ENCODE measurements around the gene RRP12.

The RRP12 gene

DNA sequence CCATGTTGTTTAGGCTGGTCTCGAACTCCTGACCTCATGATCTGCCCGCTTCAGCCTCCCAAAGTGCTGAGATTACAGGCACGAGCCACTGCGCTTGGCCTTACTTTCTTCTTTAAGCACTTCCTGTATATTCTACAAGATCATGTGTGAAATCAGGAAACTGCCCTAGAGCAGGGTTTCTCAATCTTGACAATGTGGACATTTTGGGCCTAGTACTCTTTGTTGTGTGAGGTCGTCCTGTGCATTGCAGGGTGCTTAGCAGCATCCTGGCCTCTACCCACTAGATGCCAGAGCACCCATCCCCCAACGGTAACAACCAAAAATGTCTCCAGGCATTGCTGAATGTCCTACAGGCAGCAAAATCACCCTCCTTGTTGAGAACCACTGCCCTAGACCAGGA, 24.7 kb downstream of the RRP12 start:
- DNase-seq (ENCODE audit: low spot score) = no peak
- TF ChIP-seq, protein P1, sequence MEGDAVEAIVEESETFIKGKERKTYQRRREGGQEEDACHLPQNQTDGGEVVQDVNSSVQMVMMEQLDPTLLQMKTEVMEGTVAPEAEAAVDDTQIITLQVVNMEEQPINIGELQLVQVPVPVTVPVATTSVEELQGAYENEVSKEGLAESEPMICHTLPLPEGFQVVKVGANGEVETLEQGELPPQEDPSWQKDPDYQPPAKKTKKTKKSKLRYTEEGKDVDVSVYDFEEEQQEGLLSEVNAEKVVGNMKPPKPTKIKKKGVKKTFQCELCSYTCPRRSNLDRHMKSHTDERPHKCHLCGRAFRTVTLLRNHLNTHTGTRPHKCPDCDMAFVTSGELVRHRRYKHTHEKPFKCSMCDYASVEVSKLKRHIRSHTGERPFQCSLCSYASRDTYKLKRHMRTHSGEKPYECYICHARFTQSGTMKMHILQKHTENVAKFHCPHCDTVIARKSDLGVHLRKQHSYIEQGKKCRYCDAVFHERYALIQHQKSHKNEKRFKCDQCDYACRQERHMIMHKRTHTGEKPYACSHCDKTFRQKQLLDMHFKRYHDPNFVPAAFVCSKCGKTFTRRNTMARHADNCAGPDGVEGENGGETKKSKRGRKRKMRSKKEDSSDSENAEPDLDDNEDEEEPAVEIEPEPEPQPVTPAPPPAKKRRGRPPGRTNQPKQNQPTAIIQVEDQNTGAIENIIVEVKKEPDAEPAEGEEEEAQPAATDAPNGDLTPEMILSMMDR (IDR thresholded peaks at IDR 0.05; ENCODE audit: extremely low read depth, missing control alignments) = no peak

DNA sequence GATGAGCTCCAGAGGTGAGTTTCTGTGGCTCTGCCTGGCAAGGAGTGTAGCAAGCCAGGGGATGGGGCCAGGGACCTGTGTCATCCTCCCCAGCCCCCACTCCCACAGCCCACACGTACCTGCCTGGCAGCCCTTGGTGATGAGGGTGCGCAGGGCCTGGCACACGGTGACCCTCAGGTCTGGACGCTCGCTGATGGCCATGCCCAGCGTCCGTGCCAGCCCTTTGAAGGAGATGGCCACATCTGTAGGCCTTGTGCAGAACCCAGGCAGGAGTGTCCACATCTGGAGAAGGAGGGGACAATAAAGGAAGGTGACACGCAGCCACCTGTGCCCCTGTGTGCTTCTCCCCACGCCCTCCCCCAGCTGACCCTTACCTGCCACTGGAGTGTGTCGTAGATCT, 27.7 kb downstream of the RRP12 start:
- TF ChIP-seq, protein P1 (IDR thresholded peaks at IDR 0.05; ENCODE audit: extremely low read depth, missing control alignments) = no peak
- DNase-seq (ENCODE audit: low spot score) = no peak

DNA sequence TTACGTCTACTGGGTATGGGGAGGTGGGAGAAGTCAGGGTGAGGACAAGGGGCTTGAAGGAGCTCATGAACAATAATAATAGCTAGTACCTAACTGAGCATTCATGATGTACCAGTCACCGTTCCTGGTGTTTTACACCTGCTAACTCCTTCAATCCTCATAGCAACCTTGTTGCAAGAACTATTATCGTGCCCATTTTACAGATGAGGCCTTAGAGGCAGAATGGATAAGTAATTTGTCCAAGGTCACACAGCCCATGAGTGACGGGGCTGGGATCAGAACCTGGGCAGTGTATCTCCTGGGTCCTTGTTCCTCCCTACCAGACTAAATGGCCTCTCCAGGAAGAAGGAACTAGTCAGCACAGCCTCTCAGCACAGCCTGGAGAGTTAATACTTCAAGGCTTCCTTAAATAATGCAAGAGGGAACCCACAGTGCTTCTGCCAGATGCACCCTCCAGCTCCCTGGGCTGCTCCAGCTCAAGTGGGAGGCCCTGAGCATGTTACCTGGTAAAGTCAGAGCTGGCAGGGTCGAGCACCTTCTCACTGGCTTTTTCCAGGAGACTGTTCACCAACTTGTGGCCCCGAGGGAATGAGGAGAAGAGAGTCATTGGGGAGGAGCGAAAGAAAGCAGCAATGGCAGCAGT, 28.8 kb downstream of the RRP12 start:
- DNase-seq (ENCODE audit: low spot score) = no peak
- TF ChIP-seq, protein P1 (IDR thresholded peaks at IDR 0.05; ENCODE audit: extremely low read depth, missing control alignments) = no peak

DNA sequence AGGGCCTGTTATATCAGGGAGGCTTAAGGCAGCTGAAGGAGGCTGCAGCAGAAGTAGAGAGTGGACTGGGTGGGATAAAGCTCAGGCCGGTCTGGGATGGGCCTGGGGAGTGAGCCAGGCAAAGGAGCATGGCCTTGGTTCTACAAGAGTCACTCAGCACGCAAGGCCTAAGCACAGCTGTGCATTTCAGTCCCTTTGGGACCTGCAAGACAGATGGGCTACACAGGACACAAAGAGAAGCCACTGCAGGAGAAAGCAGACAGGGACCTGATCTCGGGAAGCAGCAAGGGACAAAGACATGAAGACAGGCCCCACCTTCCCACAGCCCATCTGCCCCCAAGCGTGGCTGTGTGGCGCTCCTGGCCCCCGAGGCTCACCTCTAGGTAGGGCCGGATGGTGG, 29.4 kb downstream of the RRP12 start:
- no peak for DNase-seq (ENCODE audit: low spot score)

DNA sequence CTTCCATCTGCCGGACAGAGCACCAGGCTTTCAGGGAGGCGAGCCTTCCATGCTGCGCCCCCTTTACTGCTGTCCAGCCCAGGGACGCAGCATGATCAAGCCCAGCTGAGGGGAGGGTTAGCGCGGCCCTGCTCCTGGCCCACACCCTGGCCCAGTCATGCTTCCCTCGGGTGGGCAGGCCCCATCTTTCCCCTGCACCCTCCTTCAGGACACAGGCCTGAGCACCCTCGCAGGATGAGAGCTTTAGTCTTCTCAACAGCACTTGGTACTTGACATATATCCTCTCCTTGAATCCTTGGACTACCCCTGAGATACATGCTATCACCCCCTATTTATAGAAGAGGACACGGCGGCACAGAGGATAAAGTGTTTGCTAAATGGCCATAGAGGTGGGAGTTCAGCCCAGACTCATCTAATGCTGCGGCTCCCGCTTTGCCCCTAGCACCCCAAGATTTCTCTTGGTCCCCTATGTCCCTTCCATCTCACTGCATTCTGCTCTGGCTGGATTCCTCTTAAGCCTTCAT, 34.0 kb downstream of the RRP12 start:
- TF ChIP-seq, protein P1 (IDR thresholded peaks at IDR 0.05; ENCODE audit: extremely low read depth, missing control alignments) = no peak
- DNase-seq (ENCODE audit: low spot score) = no peak

More for the DNA sequence above, 29.4 kb downstream of the RRP12 start:
- TF ChIP-seq, protein P1 (IDR thresholded peaks at IDR 0.05; ENCODE audit: extremely low read depth, missing control alignments) = no peak

DNA sequence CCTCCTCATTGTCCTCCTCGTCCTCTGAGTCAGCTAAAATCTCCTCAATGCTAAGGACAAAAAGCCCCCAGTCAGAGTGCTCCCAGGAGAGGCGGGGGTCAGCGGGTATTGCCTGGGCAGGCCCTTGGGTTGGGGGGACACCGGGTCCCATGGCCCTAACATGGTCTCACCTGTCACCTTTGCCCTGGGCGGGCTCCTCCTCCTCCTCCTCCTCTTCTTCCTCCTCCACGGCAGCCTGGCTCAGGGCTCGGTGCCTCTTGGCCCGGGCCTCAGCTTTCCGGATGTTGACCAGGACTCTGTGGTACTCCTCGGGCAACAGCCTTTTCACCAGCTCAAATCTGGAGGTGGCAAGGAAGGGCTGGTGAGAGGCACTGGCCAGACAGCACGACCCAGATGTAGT, 34.6 kb downstream of the RRP12 start:
- no peak for DNase-seq (ENCODE audit: low spot score)
- TF ChIP-seq, protein P1 (IDR thresholded peaks at IDR 0.05; ENCODE audit: extremely low read depth, missing control alignments) = no peak

DNA sequence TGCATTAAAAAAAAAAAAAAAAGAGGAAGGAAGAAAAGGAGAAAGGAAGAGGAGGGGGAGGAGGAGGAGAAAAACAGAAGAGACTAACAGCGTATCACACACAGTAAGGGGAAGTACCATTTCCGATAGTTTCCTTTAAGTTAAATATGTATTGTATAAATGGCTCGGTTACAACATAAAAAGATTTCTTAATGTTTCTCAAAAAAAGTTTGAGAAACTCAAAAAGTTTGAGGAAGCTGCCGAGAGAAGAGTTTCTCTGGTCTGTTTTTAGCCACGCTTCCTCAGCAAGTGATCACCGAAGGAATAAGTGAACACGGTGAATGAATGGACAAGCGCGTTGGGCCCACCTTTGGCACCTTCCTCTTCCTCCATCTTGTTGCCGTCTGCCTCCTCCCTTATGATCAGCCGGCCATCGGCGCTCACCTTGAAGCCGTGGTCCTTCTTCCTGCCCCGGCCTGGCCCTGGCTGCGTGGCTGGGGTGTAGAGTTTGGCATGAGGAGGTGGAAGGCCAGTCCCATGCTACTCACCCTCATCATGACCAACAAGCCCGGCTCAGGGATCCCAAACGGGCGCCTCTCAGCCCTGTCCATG, 35.3 kb downstream of the RRP12 start:
- TF ChIP-seq, protein P1 (IDR thresholded peaks at IDR 0.05; ENCODE audit: extremely low read depth, missing control alignments) = no peak
- DNase-seq (ENCODE audit: low spot score) = no peak
